ENCODE measurements around the gene ZNF275.

GRCh38 chrX:153306527-153307115, 27.3 kb upstream of the ZNF275 start:
- no peak for TF ChIP-seq EP300 (IDR thresholded peaks at IDR 0.05)
- TF ChIP-seq, protein P1, sequence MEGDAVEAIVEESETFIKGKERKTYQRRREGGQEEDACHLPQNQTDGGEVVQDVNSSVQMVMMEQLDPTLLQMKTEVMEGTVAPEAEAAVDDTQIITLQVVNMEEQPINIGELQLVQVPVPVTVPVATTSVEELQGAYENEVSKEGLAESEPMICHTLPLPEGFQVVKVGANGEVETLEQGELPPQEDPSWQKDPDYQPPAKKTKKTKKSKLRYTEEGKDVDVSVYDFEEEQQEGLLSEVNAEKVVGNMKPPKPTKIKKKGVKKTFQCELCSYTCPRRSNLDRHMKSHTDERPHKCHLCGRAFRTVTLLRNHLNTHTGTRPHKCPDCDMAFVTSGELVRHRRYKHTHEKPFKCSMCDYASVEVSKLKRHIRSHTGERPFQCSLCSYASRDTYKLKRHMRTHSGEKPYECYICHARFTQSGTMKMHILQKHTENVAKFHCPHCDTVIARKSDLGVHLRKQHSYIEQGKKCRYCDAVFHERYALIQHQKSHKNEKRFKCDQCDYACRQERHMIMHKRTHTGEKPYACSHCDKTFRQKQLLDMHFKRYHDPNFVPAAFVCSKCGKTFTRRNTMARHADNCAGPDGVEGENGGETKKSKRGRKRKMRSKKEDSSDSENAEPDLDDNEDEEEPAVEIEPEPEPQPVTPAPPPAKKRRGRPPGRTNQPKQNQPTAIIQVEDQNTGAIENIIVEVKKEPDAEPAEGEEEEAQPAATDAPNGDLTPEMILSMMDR (IDR thresholded peaks at IDR 0.05): no peak
